ENCODE data around the gene ZKSCAN4. TPM values are rescaled to one million over a fixed set of nuclear protein-coding genes. Genes with fewer than 3 reads are reported as not detected.

Gene ZKSCAN4
- total and polyA plus RNA-seq, 2 donors (not counting 1 experiment from before 2014, with no cell fraction given), result 3.0 to 12.1 TPM

DNA sequence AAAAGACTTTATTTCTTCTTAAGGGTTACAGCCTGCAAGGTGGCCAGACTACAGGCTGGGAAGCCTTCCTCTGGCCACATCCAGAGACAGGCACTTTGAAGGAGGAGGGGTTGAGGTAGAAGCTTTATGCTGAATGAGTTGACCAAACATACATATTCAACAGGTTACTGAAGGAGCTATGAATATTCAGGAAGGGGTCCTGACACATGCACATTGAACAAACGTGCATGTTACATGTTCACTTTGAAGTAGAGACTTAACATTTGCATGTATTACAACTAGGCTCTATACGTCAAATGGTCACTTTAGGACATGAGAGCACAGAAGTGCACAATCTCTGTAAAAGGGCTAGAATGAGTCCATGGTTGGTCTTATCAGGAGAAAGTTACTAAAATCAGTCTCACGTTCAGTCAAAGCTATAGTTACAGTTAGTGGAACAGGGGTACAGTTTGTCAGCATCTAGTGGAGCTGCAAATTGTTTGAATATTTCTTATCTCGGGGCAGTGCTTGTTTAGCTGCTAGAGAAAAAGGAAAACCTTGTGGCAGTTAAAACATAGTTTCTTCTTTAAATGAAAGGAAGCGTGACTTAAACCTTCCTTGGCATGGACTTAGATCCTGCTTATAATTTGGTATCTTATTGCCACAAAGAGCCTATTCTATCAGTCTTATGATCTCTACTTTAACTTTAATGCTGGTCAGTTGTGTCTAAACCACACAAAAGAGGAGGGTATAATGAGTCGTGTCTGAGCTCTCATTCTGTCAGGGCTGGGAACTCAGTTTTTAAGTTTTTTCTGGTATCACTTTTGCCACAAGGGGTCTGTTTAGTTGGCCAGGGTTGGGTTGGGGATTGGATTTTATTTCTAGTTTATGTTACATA is 31.6 kb downstream of the ZKSCAN4 start:
- Histone ChIP-seq H3K4me3 (ENCODE audit: control extremely low read depth in 1 of 5, extremely low read depth in 1 of 5, insufficient read depth in 1 of 5, low read depth in 2 of 5, low read length in 4 of 5) (no peak overlapping the region), H3K79me2 (ENCODE audit: control insufficient read depth, insufficient read depth, low read length) (peaks cover 4% of the 10 kb centered on the region), H3K9ac (ENCODE audit: low read length) (no peak overlapping the region), H3K27ac (ENCODE audit: low read length in 2 of 2) (no peak overlapping the region), H3K27me3 (replicated peaks in 1 of 4; ENCODE audit: control extremely low read depth in 1 of 4, control insufficient read depth in 3 of 4, insufficient read depth in 4 of 4, low read length in 3 of 4) (peaks cover 0 to 38% (median 21%) of the 10 kb centered on the region in 4 experiments), H4K20me1 (ENCODE audit: control insufficient read depth, insufficient read depth, low read length, poor library complexity, severe bottlenecking) (no peaks in the 10 kb centered on the region), H3K4me2 (replicated peaks; ENCODE audit: low read depth, low read length, poor library complexity, severe bottlenecking) (no peak overlapping the region), H3K36me3 (replicated peaks in 1 of 2; ENCODE audit: control extremely low read depth in 1 of 2, control insufficient read depth in 1 of 2, extremely low read depth in 1 of 2, insufficient read depth in 2 of 2, low read length in 1 of 2) (no peaks in the 10 kb centered on the region), H2AFZ (ENCODE audit: insufficient read depth, low read depth, low read length, poor library complexity, severe bottlenecking) (no peak overlapping the region), H3K9me3 (ENCODE audit: control extremely low read depth in 1 of 3, control insufficient read depth in 2 of 3, insufficient read depth in 1 of 3, low read length in 2 of 3) (peaks cover 0 to 6% (median 2%) of the 10 kb centered on the region in 3 donors), H3K4me1 (ENCODE audit: control insufficient read depth in 2 of 2, insufficient read depth in 2 of 2, low read length in 2 of 2) (peaks cover 10 to 14% of the 10 kb centered on the region in 2 donors)
- 80% methylated on average over 1 of the region's 6 CpGs for WGBS (ENCODE audit: insufficient coverage)
- ATAC-seq (ENCODE audit: low read depth) (no peak), DNase-seq (no peak)
- Mint-ChIP-seq H3K4me1 (peaks cover 15% of the 10 kb centered on the region), H3K9me3 (ENCODE audit: insufficient read depth) (no peaks in the 10 kb centered on the region), H3K27ac (no peak overlapping the region), H3K27me3 (peaks cover 38% of the 10 kb centered on the region), H3K4me3 (no peak overlapping the region)
- no peak for TF ChIP-seq CTCF (IDR thresholded peaks at IDR 0.05)
- TF ChIP-seq EZH2 (IDR thresholded peaks at IDR 0.05; ENCODE audit: borderline replicate concordance, insufficient read depth, low read depth, low read length, poor library complexity, severe bottlenecking), result no peak
- CTCF ChIA-PET, result interaction anchor here (0.7 kb wide), 1 partner anchor 40 kb away, joined by 3 read pairs; no protein-coding TSS in a partner anchor
- intact Hi-C loops (cut with micrococcal nuclease), result no loop called here
- POLR2A ChIA-PET, result interaction anchor here (0.6 kb wide), 1 partner anchor 125 kb away, joined by 3 read pairs; no protein-coding TSS in a partner anchor
